Measurements from ENCODE around the gene NPPA. TPM values are rescaled to one million over a fixed set of nuclear protein-coding genes. Genes with fewer than 3 reads are reported as not detected.
A peak's percentile ranks its signal among the peaks of the same experiment; 100 is the strongest.

The NPPA gene
- total RNA-seq, 1 donor from 2014 or later: not detected

- no peak for TF ChIP-seq CTCF (IDR thresholded peaks at IDR 0.05; ENCODE audit: unreplicated experiment)
- Mint-ChIP-seq H3K4me1 (ENCODE audit: unreplicated experiment) (peaks cover 4% of the 10 kb centered on the region), H3K27me3 (ENCODE audit: unreplicated experiment) (peaks cover 3% of the 10 kb centered on the region), H3K27ac (ENCODE audit: unreplicated experiment) (no peak overlapping the region), H3K9me3 (ENCODE audit: unreplicated experiment) (no peaks in the 10 kb centered on the region), H3K36me3 (ENCODE audit: low read depth, unreplicated experiment) (peaks cover 47% of the 10 kb centered on the region), H3K4me3 (ENCODE audit: unreplicated experiment) (no peak overlapping the region)
- DNase-seq (ENCODE audit: low spot score): no peak
These were observed 24.0 kb downstream of the NPPA start for GRCh38 chr1:11823366-11824137.

- no peak overlapping the region for H3K4me3 Mint-ChIP-seq (ENCODE audit: unreplicated experiment)
- H3K9me3 Mint-ChIP-seq (ENCODE audit: unreplicated experiment): no peaks in the 10 kb centered on the region
- peaks cover 3% of the 10 kb centered on the region for H3K27me3 Mint-ChIP-seq (ENCODE audit: unreplicated experiment)
- H3K27ac Mint-ChIP-seq (ENCODE audit: unreplicated experiment): peak overlapping the region; percentile 83
- DNase-seq (ENCODE audit: low spot score): no peak
- peaks cover 42% of the 10 kb centered on the region for H3K36me3 Mint-ChIP-seq (ENCODE audit: low read depth, unreplicated experiment)
- peaks cover 4% of the 10 kb centered on the region for H3K4me1 Mint-ChIP-seq (ENCODE audit: unreplicated experiment)
- TF ChIP-seq CTCF (IDR thresholded peaks at IDR 0.05; ENCODE audit: unreplicated experiment): no peak
These were observed 25.5 kb downstream of the NPPA start for GRCh38 chr1:11822091-11822490.

GRCh38 chr1:11817192-11817591, 30.4 kb downstream of the NPPA start:
- H3K4me1 Mint-ChIP-seq (ENCODE audit: unreplicated experiment): peaks cover 4% of the 10 kb centered on the region
- no peak overlapping the region for H3K4me3 Mint-ChIP-seq (ENCODE audit: unreplicated experiment)
- peak overlapping the region; percentile 9 for H3K27ac Mint-ChIP-seq (ENCODE audit: unreplicated experiment)
- no peaks in the 10 kb centered on the region for H3K9me3 Mint-ChIP-seq (ENCODE audit: unreplicated experiment)
- peaks cover 36% of the 10 kb centered on the region for H3K36me3 Mint-ChIP-seq (ENCODE audit: low read depth, unreplicated experiment)
- no peak for TF ChIP-seq CTCF (IDR thresholded peaks at IDR 0.05; ENCODE audit: unreplicated experiment)
- no peaks in the 10 kb centered on the region for H3K27me3 Mint-ChIP-seq (ENCODE audit: unreplicated experiment)
- no peak for DNase-seq (ENCODE audit: low spot score)

GRCh38 chr1:11813021-11813420, 34.6 kb downstream of the NPPA start:
- Mint-ChIP-seq H3K4me1 (ENCODE audit: unreplicated experiment) (peaks cover 6% of the 10 kb centered on the region), H3K9me3 (ENCODE audit: unreplicated experiment) (no peaks in the 10 kb centered on the region), H3K4me3 (ENCODE audit: unreplicated experiment) (no peak overlapping the region), H3K27me3 (ENCODE audit: unreplicated experiment) (peaks cover 1% of the 10 kb centered on the region), H3K27ac (ENCODE audit: unreplicated experiment) (no peak overlapping the region), H3K36me3 (ENCODE audit: low read depth, unreplicated experiment) (peaks cover 30% of the 10 kb centered on the region)
- TF ChIP-seq CTCF (IDR thresholded peaks at IDR 0.05; ENCODE audit: unreplicated experiment): no peak
- DNase-seq (ENCODE audit: low spot score): no peak

- Mint-ChIP-seq H3K36me3 (ENCODE audit: low read depth, unreplicated experiment) (peaks cover 10% of the 10 kb centered on the region), H3K4me3 (ENCODE audit: unreplicated experiment) (peak overlapping the region; percentile 100), H3K27ac (ENCODE audit: unreplicated experiment) (peak overlapping the region; percentile 64), H3K9me3 (ENCODE audit: unreplicated experiment) (no peaks in the 10 kb centered on the region), H3K27me3 (ENCODE audit: unreplicated experiment) (peaks cover 12% of the 10 kb centered on the region), H3K4me1 (ENCODE audit: unreplicated experiment) (peaks cover 43% of the 10 kb centered on the region)
- no peak for DNase-seq (ENCODE audit: low spot score)
- no peak for TF ChIP-seq CTCF (IDR thresholded peaks at IDR 0.05; ENCODE audit: unreplicated experiment)
These were observed 40.5 kb downstream of the NPPA start for GRCh38 chr1:11807133-11807532.
